ENCODE measurements around the gene STRADB. TPM values are rescaled to one million over a fixed set of nuclear protein-coding genes. Genes with fewer than 3 reads are reported as not detected.
"Not testable (repeated sequence)": the region's sequence is repeated elsewhere in the genome, so short reads cannot be mapped to it uniquely, and the experiment has no call there.

Gene STRADB
- total RNA-seq, 1 donor from 2014 or later, result 109 TPM

- H3K27ac ChIP-seq (ENCODE audit: low read depth, low read length); H3K9me3 ChIP-seq (ENCODE audit: control insufficient read depth in 3 of 3, low read length in 3 of 3); H3K9ac ChIP-seq (ENCODE audit: low read depth in 1 of 3, low read length in 3 of 3); H3K36me3 ChIP-seq (ENCODE audit: control insufficient read depth in 3 of 3, insufficient read depth in 3 of 3, low read length in 3 of 3); H3K4me3 ChIP-seq (ENCODE audit: low read length in 3 of 3); H3K27me3 ChIP-seq (ENCODE audit: control insufficient read depth in 3 of 3, insufficient read depth in 3 of 3, low read length in 3 of 3): not testable (repeated sequence)
- peaks cover 16 to 17% (median 16%) of the 10 kb centered on the region in 3 donors for H3K4me1 ChIP-seq (ENCODE audit: control insufficient read depth in 3 of 3, insufficient read depth in 3 of 3, low read length in 3 of 3)
Measured at GRCh38 chr2:201429835-201430234, 21.7 kb upstream of the STRADB start.

DNA sequence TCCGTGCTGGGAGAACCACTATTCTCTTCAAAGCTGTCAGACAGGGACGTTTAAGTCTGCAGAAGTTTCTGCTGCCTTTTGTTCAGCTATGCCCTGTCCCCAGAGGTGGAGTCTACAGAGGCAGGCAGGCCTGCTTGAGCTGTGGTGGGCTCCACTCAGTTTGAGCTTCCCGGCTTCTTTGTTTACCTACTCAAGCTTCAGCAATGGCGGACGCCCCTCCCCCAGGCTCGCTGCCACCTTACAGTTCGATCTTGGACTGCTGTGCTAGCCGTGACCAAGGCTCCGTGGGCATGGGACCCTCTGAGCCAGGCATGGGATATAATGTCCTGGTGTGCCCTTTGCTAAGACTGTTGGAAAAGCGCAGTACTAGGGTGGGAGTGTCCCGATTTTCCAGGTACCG lies 21.2 kb upstream of the STRADB start:
- H3K4me3 ChIP-seq (ENCODE audit: low read length in 3 of 3); H3K27ac ChIP-seq (ENCODE audit: low read depth, low read length); H3K36me3 ChIP-seq (ENCODE audit: control insufficient read depth in 3 of 3, insufficient read depth in 3 of 3, low read length in 3 of 3); H3K9ac ChIP-seq (ENCODE audit: low read depth in 1 of 3, low read length in 3 of 3); H3K9me3 ChIP-seq (ENCODE audit: control insufficient read depth in 3 of 3, low read length in 3 of 3); H3K27me3 ChIP-seq (ENCODE audit: control insufficient read depth in 3 of 3, insufficient read depth in 3 of 3, low read length in 3 of 3): not testable (repeated sequence)
- H3K4me1 ChIP-seq (ENCODE audit: control insufficient read depth in 3 of 3, insufficient read depth in 3 of 3, low read length in 3 of 3), result peaks cover 16 to 17% (median 16%) of the 10 kb centered on the region in 3 donors

DNA sequence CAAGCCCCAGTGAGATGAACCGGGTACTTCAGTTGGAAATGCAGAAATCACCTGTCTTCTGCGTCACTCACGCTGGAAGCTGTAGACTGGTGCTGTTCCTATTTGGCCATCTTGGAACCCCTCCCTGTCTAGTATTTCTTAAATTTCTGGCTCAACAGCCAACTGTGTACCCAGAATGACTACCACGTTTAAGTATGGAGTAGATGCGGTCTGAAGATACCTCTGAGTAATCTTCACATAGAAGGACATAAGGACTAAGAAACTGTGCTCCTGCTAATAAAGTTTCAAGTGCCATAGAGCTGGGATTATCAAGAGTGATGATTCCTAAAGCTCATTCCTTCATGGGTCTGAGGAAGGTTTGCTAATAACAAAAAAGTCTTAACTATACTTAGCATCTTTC lies 20.7 kb upstream of the STRADB start:
- Histone ChIP-seq H3K4me1 (ENCODE audit: control insufficient read depth in 3 of 3, insufficient read depth in 3 of 3, low read length in 3 of 3) (peaks cover 16 to 17% (median 16%) of the 10 kb centered on the region in 3 donors), H3K9me3 (ENCODE audit: control insufficient read depth in 3 of 3, low read length in 3 of 3) (no peaks in the 10 kb centered on the region), H3K27ac (ENCODE audit: low read depth, low read length) (no peak overlapping the region)

GRCh38 chr2:201432038-201432620 lies 19.4 kb upstream of the STRADB start:
- H3K4me3 ChIP-seq (ENCODE audit: low read length in 3 of 3), result no peak overlapping the region

More for the DNA sequence above, 20.7 kb upstream of the STRADB start:
- H3K27me3 ChIP-seq (ENCODE audit: control insufficient read depth in 3 of 3, insufficient read depth in 3 of 3, low read length in 3 of 3), result no peaks in the 10 kb centered on the region
- no peak overlapping the region for H3K9ac ChIP-seq (ENCODE audit: low read depth in 1 of 3, low read length in 3 of 3)
- H3K4me3 ChIP-seq (ENCODE audit: low read length in 3 of 3), result no peak overlapping the region
- no peaks in the 10 kb centered on the region for H3K36me3 ChIP-seq (ENCODE audit: control insufficient read depth in 3 of 3, insufficient read depth in 3 of 3, low read length in 3 of 3)

GRCh38 chr2:201432621-201433393 lies 18.7 kb upstream of the STRADB start:
- peaks cover 16 to 17% (median 16%) of the 10 kb centered on the region in 3 donors for H3K4me1 ChIP-seq (ENCODE audit: control insufficient read depth in 3 of 3, insufficient read depth in 3 of 3, low read length in 3 of 3)
- H3K36me3 ChIP-seq (ENCODE audit: control insufficient read depth in 3 of 3, insufficient read depth in 3 of 3, low read length in 3 of 3), result no peaks in the 10 kb centered on the region
- H3K27me3 ChIP-seq (ENCODE audit: control insufficient read depth in 3 of 3, insufficient read depth in 3 of 3, low read length in 3 of 3), result no peaks in the 10 kb centered on the region
- no peak overlapping the region for H3K9ac ChIP-seq (ENCODE audit: low read depth in 1 of 3, low read length in 3 of 3)
- H3K9me3 ChIP-seq (ENCODE audit: control insufficient read depth in 3 of 3, low read length in 3 of 3), result no peaks in the 10 kb centered on the region
- peak overlapping the region in 1 of 3 donors; percentile 2 for H3K4me3 ChIP-seq (ENCODE audit: low read length in 3 of 3)
- no peak overlapping the region for H3K27ac ChIP-seq (ENCODE audit: low read depth, low read length)

More at GRCh38 chr2:201432038-201432620, 19.4 kb upstream of the STRADB start:
- H3K27me3 ChIP-seq (ENCODE audit: control insufficient read depth in 3 of 3, insufficient read depth in 3 of 3, low read length in 3 of 3), result no peaks in the 10 kb centered on the region
- no peaks in the 10 kb centered on the region for H3K9me3 ChIP-seq (ENCODE audit: control insufficient read depth in 3 of 3, low read length in 3 of 3)
- H3K36me3 ChIP-seq (ENCODE audit: control insufficient read depth in 3 of 3, insufficient read depth in 3 of 3, low read length in 3 of 3), result no peaks in the 10 kb centered on the region
- no peak overlapping the region for H3K9ac ChIP-seq (ENCODE audit: low read depth in 1 of 3, low read length in 3 of 3)
- H3K4me1 ChIP-seq (ENCODE audit: control insufficient read depth in 3 of 3, insufficient read depth in 3 of 3, low read length in 3 of 3), result peaks cover 16 to 17% (median 16%) of the 10 kb centered on the region in 3 donors
- H3K27ac ChIP-seq (ENCODE audit: low read depth, low read length), result no peak overlapping the region

- H3K36me3 ChIP-seq (ENCODE audit: control insufficient read depth in 3 of 3, insufficient read depth in 3 of 3, low read length in 3 of 3), result no peaks in the 10 kb centered on the region
- H3K27ac ChIP-seq (ENCODE audit: low read depth, low read length), result no peak overlapping the region
- no peak overlapping the region for H3K4me3 ChIP-seq (ENCODE audit: low read length in 3 of 3)
- H3K27me3 ChIP-seq (ENCODE audit: control insufficient read depth in 3 of 3, insufficient read depth in 3 of 3, low read length in 3 of 3), result no peaks in the 10 kb centered on the region
- no peaks in the 10 kb centered on the region for H3K9me3 ChIP-seq (ENCODE audit: control insufficient read depth in 3 of 3, low read length in 3 of 3)
- no peak overlapping the region for H3K9ac ChIP-seq (ENCODE audit: low read depth in 1 of 3, low read length in 3 of 3)
- peaks cover 16 to 17% (median 16%) of the 10 kb centered on the region in 3 donors for H3K4me1 ChIP-seq (ENCODE audit: control insufficient read depth in 3 of 3, insufficient read depth in 3 of 3, low read length in 3 of 3)
Measured at GRCh38 chr2:201433394-201433995, 18.0 kb upstream of the STRADB start.

DNA sequence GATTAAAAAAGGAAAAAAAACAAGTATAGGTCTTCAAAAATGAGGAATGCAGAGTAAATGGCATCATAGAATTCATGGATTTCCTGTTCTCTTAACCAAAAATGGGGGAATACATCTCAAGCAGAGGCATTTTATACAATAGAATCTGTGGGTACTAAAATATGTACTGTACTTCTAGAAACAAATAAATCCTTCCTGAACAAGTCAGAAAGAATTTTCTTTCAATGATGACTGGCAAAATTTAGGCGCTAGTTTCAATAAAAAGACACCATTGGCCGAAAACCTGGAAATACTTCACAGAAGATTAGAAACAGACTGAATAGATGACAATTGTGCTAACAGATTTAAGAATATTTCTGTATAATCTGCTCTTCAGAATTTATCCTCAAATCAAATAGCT lies 15.4 kb upstream of the STRADB start:
- Histone ChIP-seq H3K9me3 (ENCODE audit: control insufficient read depth in 3 of 3, low read length in 3 of 3) (no peaks in the 10 kb centered on the region), H3K27me3 (ENCODE audit: control insufficient read depth in 3 of 3, insufficient read depth in 3 of 3, low read length in 3 of 3) (no peaks in the 10 kb centered on the region), H3K9ac (ENCODE audit: low read depth in 1 of 3, low read length in 3 of 3) (no peak overlapping the region), H3K36me3 (ENCODE audit: control insufficient read depth in 3 of 3, insufficient read depth in 3 of 3, low read length in 3 of 3) (no peaks in the 10 kb centered on the region), H3K4me1 (ENCODE audit: control insufficient read depth in 3 of 3, insufficient read depth in 3 of 3, low read length in 3 of 3) (peaks cover 14 to 17% (median 16%) of the 10 kb centered on the region in 3 donors), H3K27ac (ENCODE audit: low read depth, low read length) (no peak overlapping the region), H3K4me3 (ENCODE audit: low read length in 3 of 3) (no peak overlapping the region)

DNA sequence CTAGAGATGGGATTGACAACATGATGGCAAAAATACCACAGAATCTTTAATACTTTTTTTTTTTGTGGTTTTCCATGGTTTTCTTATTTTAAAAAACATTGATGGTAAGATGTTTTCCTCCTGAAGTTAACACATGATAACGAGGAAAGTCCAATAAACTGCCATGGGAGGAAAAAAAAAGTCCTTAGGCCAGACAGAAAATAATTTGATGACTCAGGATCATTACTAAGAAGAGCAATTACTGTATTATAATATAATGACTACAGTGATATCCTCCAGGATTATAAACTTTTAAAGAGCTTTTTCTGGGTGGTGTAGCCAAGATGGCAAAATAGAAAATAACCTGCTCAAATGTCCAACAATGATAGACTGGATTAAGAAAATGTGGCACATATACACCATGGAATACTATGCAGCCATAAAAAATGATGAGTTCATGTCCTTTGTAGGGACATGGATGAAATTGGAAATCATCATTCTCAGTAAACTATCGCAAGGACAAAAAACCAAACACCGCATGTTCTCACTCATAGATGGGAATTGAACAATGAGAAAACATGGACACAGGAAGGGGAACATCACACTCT lies 12.1 kb upstream of the STRADB start:
- not testable (repeated sequence) for H3K4me3 ChIP-seq (ENCODE audit: low read length in 3 of 3); H3K36me3 ChIP-seq (ENCODE audit: control insufficient read depth in 3 of 3, insufficient read depth in 3 of 3, low read length in 3 of 3); H3K27ac ChIP-seq (ENCODE audit: low read depth, low read length); H3K27me3 ChIP-seq (ENCODE audit: control insufficient read depth in 3 of 3, insufficient read depth in 3 of 3, low read length in 3 of 3); H3K9me3 ChIP-seq (ENCODE audit: control insufficient read depth in 3 of 3, low read length in 3 of 3); H3K9ac ChIP-seq (ENCODE audit: low read depth in 1 of 3, low read length in 3 of 3); H3K4me1 ChIP-seq (ENCODE audit: control insufficient read depth in 3 of 3, insufficient read depth in 3 of 3, low read length in 3 of 3)

DNA sequence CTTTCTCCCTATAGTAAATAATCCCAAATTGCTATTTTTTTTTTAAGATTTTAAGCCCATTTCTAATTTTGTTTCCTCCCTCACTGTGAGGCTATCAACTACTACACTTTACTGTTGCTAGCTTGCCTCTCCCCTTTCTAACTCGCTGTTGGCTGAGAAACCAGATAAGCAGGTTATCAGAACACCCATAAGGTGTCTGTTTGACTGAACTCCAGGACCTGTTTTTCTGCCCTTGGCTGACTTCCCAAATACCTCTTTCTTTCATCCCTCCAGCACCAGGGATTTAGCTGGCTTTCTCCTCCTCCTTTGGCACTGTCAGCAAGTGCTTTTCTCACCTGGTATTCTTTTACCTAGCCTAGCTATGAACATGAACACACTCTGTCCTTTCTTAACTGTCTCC lies 11.4 kb upstream of the STRADB start:
- no peaks in the 10 kb centered on the region for H3K27me3 ChIP-seq (ENCODE audit: control insufficient read depth in 3 of 3, insufficient read depth in 3 of 3, low read length in 3 of 3)
- H3K4me1 ChIP-seq (ENCODE audit: control insufficient read depth in 3 of 3, insufficient read depth in 3 of 3, low read length in 3 of 3), result no peaks in the 10 kb centered on the region
- no peaks in the 10 kb centered on the region for H3K9me3 ChIP-seq (ENCODE audit: control insufficient read depth in 3 of 3, low read length in 3 of 3)
- no peak overlapping the region for H3K9ac ChIP-seq (ENCODE audit: low read depth in 1 of 3, low read length in 3 of 3)
- no peak overlapping the region for H3K27ac ChIP-seq (ENCODE audit: low read depth, low read length)
- H3K36me3 ChIP-seq (ENCODE audit: control insufficient read depth in 3 of 3, insufficient read depth in 3 of 3, low read length in 3 of 3), result no peaks in the 10 kb centered on the region
- H3K4me3 ChIP-seq (ENCODE audit: low read length in 3 of 3), result no peak overlapping the region

GRCh38 chr2:201441409-201441808 lies 10.1 kb upstream of the STRADB start:
- H3K27ac ChIP-seq (ENCODE audit: low read depth, low read length), result no peak overlapping the region
- H3K4me1 ChIP-seq (ENCODE audit: control insufficient read depth in 3 of 3, insufficient read depth in 3 of 3, low read length in 3 of 3), result no peaks in the 10 kb centered on the region
- H3K27me3 ChIP-seq (ENCODE audit: control insufficient read depth in 3 of 3, insufficient read depth in 3 of 3, low read length in 3 of 3), result no peaks in the 10 kb centered on the region

More at GRCh38 chr2:201441409-201441808, 10.1 kb upstream of the STRADB start:
- Histone ChIP-seq H3K36me3 (ENCODE audit: control insufficient read depth in 3 of 3, insufficient read depth in 3 of 3, low read length in 3 of 3) (no peaks in the 10 kb centered on the region), H3K9me3 (ENCODE audit: control insufficient read depth in 3 of 3, low read length in 3 of 3) (no peaks in the 10 kb centered on the region), H3K4me3 (ENCODE audit: low read length in 3 of 3) (no peak overlapping the region), H3K9ac (ENCODE audit: low read depth in 1 of 3, low read length in 3 of 3) (no peak overlapping the region)
